H1 (cell line): Measurements from ENCODE around the gene ZXDC. TPM values are rescaled to one million over a fixed set of nuclear protein-coding genes. Genes with fewer than 3 reads are reported as not detected.

Experiments
- CTCF ChIA-PET: fragments of 300-600 bp; sonication (Branson Sonifier 250); formaldehyde crosslinking; loops from one replicate; lab custom pipeline; 2021; ENCODE audit not compliant: partially characterized antibody; lab: Charles Lee
- POLR2A ChIA-PET: fragments of 300-600 bp; sonication (Branson Sonifier 250); formaldehyde crosslinking; loops from one replicate; lab custom pipeline; 2021; ENCODE audit warnings: inconsistent platforms; ENCODE audit not compliant: partially characterized antibody; lab: Charles Lee
- DNase-seq, 2 experiments: peaks; one replicate each; pipeline versions ENCODE4 v3.0.0 to v3.0.0-alpha.2; 2010 to 2022; ENCODE audit warnings: low spot score in 2 of 2, low read depth in 1 of 2, mixed read lengths in 1 of 2
- FAIRE-seq: peaks from 2 replicates; lab custom pipeline; 2011; peaks lifted over from hg19 to GRCh38; lab: Jason Lieb, UNC
- H2AFZ ChIP-seq: 2 replicates; pipeline ENCODE4 v1.8.1; 2012; ENCODE audit warnings: low read length, inconsistent platforms
- H2AK5ac ChIP-seq: 2 replicates; pipeline ENCODE4 v1.6.1; 2013; ENCODE audit warnings: low read depth, low read length
- H2BK120ac ChIP-seq: replicated peaks from 2 replicates; pipeline ENCODE3; 2013; ENCODE audit warnings: low read depth, low read length, inconsistent platforms
- H2BK12ac ChIP-seq: 2 replicates; pipeline ENCODE4 v1.6.1; 2013; ENCODE audit warnings: low read depth, low read length
- H2BK15ac ChIP-seq: 2 replicates; pipeline ENCODE4 v1.6.1; 2013; ENCODE audit warnings: low read length
- H2BK20ac ChIP-seq: 2 replicates; pipeline ENCODE4 v1.6.1; 2013; ENCODE audit warnings: low read length
- H2BK5ac ChIP-seq: 2 replicates; pipeline ENCODE4 v1.6.1; 2013; ENCODE audit warnings: low read depth, low read length
- H3K14ac ChIP-seq: 2 replicates; pipeline ENCODE4 v1.6.1; 2013; ENCODE audit warnings: inconsistent platforms; ENCODE audit not compliant: insufficient read length
- H3K18ac ChIP-seq: 2 replicates; pipeline ENCODE4 v1.6.1; 2013; ENCODE audit warnings: low read length; ENCODE audit errors: extremely low read depth
- H3K23ac ChIP-seq: 2 replicates; pipeline ENCODE4 v1.6.1; 2013; ENCODE audit warnings: inconsistent platforms; ENCODE audit not compliant: insufficient read length
- H3K23me2 ChIP-seq: 2 replicates; pipeline ENCODE4 v1.6.1; 2013; ENCODE audit warnings: low read depth, low read length
- H3K27ac ChIP-seq: 2 replicates; pipeline ENCODE4 v1.6.1; 2011; ENCODE audit warnings: low read depth, low read length, inconsistent platforms
- H3K27me3 ChIP-seq, 4 experiments: replicated peaks in 1 of 4; 1 replicate in 1 of 4; 2 replicates in 3 of 4; pipeline versions ENCODE4 v1.6.1 to v1.8.1; 2011 to 2013; ENCODE audit warnings: low read length in 3 of 4, mild to moderate bottlenecking in 3 of 4, inconsistent platforms in 2 of 4, mixed read lengths in 2 of 4, moderate library complexity in 1 of 4; ENCODE audit not compliant: control insufficient read depth in 3 of 4, insufficient read depth in 3 of 4; ENCODE audit errors: extremely low read depth in 1 of 4
- H3K36me3 ChIP-seq, 4 experiments: 2 replicates each; pipeline versions ENCODE4 v1.6.1 to v1.8.1; 2011 to 2013; ENCODE audit warnings: mild to moderate bottlenecking in 4 of 4, low read length in 3 of 4, moderate library complexity in 2 of 4, control low read depth in 1 of 4, inconsistent platforms in 1 of 4; ENCODE audit not compliant: insufficient read depth in 4 of 4, control insufficient read depth in 2 of 4
- H3K4ac ChIP-seq: replicated peaks from 2 replicates; pipeline ENCODE3; 2013; ENCODE audit warnings: low read length, low read depth, mixed read lengths, inconsistent platforms; ENCODE audit not compliant: insufficient read length
- H3K4me1 ChIP-seq, 4 experiments: replicated peaks in 1 of 4; 1 replicate in 1 of 4; 2 replicates in 3 of 4; pipeline versions ENCODE4 v1.6.1 to v1.8.1; 2011 to 2013; ENCODE audit warnings: low read length in 3 of 4, inconsistent platforms in 2 of 4, mixed read lengths in 1 of 4; ENCODE audit not compliant: insufficient read depth in 4 of 4, control insufficient read depth in 3 of 4
- H3K4me2 ChIP-seq, 2 experiments: 2 replicates each; pipeline versions ENCODE4 v1.6.1 to v1.8.1; 2011 to 2013; ENCODE audit warnings: low read depth in 2 of 2, low read length in 2 of 2, control low read depth in 1 of 2, inconsistent platforms in 1 of 2, mild to moderate bottlenecking in 1 of 2; ENCODE audit not compliant: insufficient read depth in 1 of 2
- H3K4me3 ChIP-seq, 4 experiments: fragments of 200-600, 300-600 bp in 1 of 4; sonication (generic), shearing (Covaris generic), sonication (Bioruptor Twin) in 1 of 4; 2 replicates each; pipeline versions ENCODE4 v1.5.1 to v1.8.1; 2011 to 2016; ENCODE audit warnings: low read length in 4 of 4, low read depth in 3 of 4, control low read depth in 2 of 4, inconsistent platforms in 2 of 4, mild to moderate bottlenecking in 2 of 4, mixed read lengths in 1 of 4, moderate library complexity in 1 of 4; ENCODE audit not compliant: insufficient read depth in 2 of 4; ENCODE audit errors: extremely low read depth in 1 of 4
- H3K56ac ChIP-seq: replicated peaks from 2 replicates; pipeline ENCODE3; 2013; ENCODE audit warnings: low read depth, mild to moderate bottlenecking, mixed read lengths, low read length, inconsistent platforms; ENCODE audit not compliant: insufficient read length
- H3K79me1 ChIP-seq: 2 replicates; pipeline ENCODE4 v1.6.1; 2013; ENCODE audit warnings: low read depth, low read length, control low read depth
- H3K79me2 ChIP-seq, 2 experiments: 2 replicates each; pipeline versions ENCODE4 v1.6.1 to v1.8.1; 2012 to 2013; ENCODE audit warnings: low read length in 2 of 2, mild to moderate bottlenecking in 2 of 2, inconsistent platforms in 1 of 2; ENCODE audit not compliant: insufficient read depth in 2 of 2, control insufficient read depth in 1 of 2
- H3K9ac ChIP-seq, 4 experiments: replicated peaks in 1 of 4; 1 replicate in 1 of 4; 2 replicates in 3 of 4; pipeline versions ENCODE4 v1.6.1 to v1.8.1; 2011 to 2013; ENCODE audit warnings: low read depth in 3 of 4, low read length in 3 of 4, control low read depth in 2 of 4, mild to moderate bottlenecking in 2 of 4, moderate library complexity in 2 of 4, inconsistent platforms in 1 of 4; ENCODE audit errors: extremely low read depth in 1 of 4
- H3K9me3 ChIP-seq, 2 experiments: 2 replicates each; pipeline versions ENCODE4 v1.6.1 to v1.8.1; 2012 to 2013; ENCODE audit warnings: mild to moderate bottlenecking in 2 of 2, moderate library complexity in 2 of 2, control low read depth in 1 of 2, inconsistent platforms in 1 of 2, low read depth in 1 of 2, low read length in 1 of 2, mixed read lengths in 1 of 2; ENCODE audit not compliant: insufficient read depth in 2 of 2
- H4K20me1 ChIP-seq, 2 experiments: replicated peaks in 1 of 2; 2 replicates each; pipeline versions ENCODE3 to v1.8.1; 2011 to 2013; ENCODE audit warnings: inconsistent platforms in 2 of 2, low read length in 2 of 2, mild to moderate bottlenecking in 1 of 2; ENCODE audit not compliant: insufficient read depth in 2 of 2, control insufficient read depth in 1 of 2
- H4K5ac ChIP-seq: 2 replicates; pipeline ENCODE4 v1.6.1; 2013; ENCODE audit warnings: low read length, low read depth, mixed read lengths, inconsistent platforms; ENCODE audit not compliant: insufficient read length
- H4K8ac ChIP-seq: 2 replicates; pipeline ENCODE4 v1.8.0; 2013; ENCODE audit warnings: mild to moderate bottlenecking, moderate library complexity, low read length, inconsistent platforms; ENCODE audit not compliant: insufficient read depth; ENCODE audit errors: extremely low read depth
- H4K91ac ChIP-seq: replicated peaks from 2 replicates; pipeline ENCODE3; 2013; ENCODE audit warnings: low read length, mixed read lengths, inconsistent platforms; ENCODE audit not compliant: insufficient read length
- BCL11A ChIP-seq, 2 experiments: IDR thresholded peaks; one replicate each; pipeline ENCODE4 v1.6.1; 2011; ENCODE audit warnings: low read depth in 2 of 2, low read length in 2 of 2, mild to moderate bottlenecking in 2 of 2
- CBX5 ChIP-seq: fragments of 300-800, 300-1000 bp; sonication (generic); IDR thresholded peaks from 2 replicates; pipeline ENCODE4 v1.7.1; 2016; ENCODE audit warnings: antibody characterized with exemption, low read length, low read depth
- JUN ChIP-seq: IDR thresholded peaks from 2 replicates; pipeline ENCODE4 v1.6.1; 2011; ENCODE audit warnings: low read depth, mild to moderate bottlenecking, improper control_type of control experiment, low read length
- JUND ChIP-seq: IDR thresholded peaks from 2 replicates; pipeline ENCODE4 v1.6.1; 2011; ENCODE audit warnings: mild to moderate bottlenecking, improper control_type of control experiment, low read length
- POLR2A ChIP-seq, 2 experiments: IDR thresholded peaks; 1 replicate in 1 of 2; 2 replicates in 1 of 2; pipeline ENCODE4 v1.6.1; 2011; ENCODE audit warnings: low read depth in 2 of 2, low read length in 2 of 2, mild to moderate bottlenecking in 2 of 2; ENCODE audit errors: control extremely low read depth in 1 of 2
- SIN3A ChIP-seq, 2 experiments: IDR thresholded peaks in 1 of 2; conservative IDR thresholded peaks in 1 of 2; 2 replicates each; pipeline ENCODE4 v1.6.1; 2011 to 2012; ENCODE audit warnings: low read length in 2 of 2, improper control_type of control experiment in 1 of 2, low read depth in 1 of 2, mild to moderate bottlenecking in 1 of 2
- SIX5 ChIP-seq: IDR thresholded peaks from 2 replicates; pipeline ENCODE4 v1.6.1; 2011; ENCODE audit warnings: mild to moderate bottlenecking, low read depth, low read length
- TEAD4 ChIP-seq: IDR thresholded peaks from 2 replicates; pipeline ENCODE4 v1.6.1; 2012; ENCODE audit warnings: low read depth, low read length, inconsistent platforms, mixed read lengths
- WGBS, 2 experiments: shearing (Covaris generic) in 1 of 2; methylation state at CpG; one replicate each; pipeline versions ENCODE4 v1.1.6 to v1.1.7; 2013 to 2015; ENCODE audit warnings: low lambda C conversion rate in 2 of 2, mixed read lengths in 2 of 2, inconsistent platforms in 1 of 2, low coverage in 1 of 2, missing lambda C conversion rate in 1 of 2; ENCODE audit not compliant: insufficient replicate concordance in 2 of 2, insufficient coverage in 1 of 2, insufficient read length in 1 of 2; ENCODE audit errors: extremely low coverage in 1 of 2, missing lambda C conversion rate in 1 of 2; 5-methylcytosine and 5-hydroxymethylcytosine counted together
- polyA plus RNA-seq, 7 experiments: library from polyadenylated mRNA; depleted of rRNA in 3 of 7; stranded (reverse) in 5 of 7; unstranded in 2 of 7; fragments of >200 nt in 5 of 7; fragments of 200-250 nt in 2 of 7; gene quantifications; 1 replicate in 5 of 7; 2 replicates in 1 of 7; 4 replicates in 1 of 7; pipeline versions ENCODE4 v1.2.1 to v1.2.3, GENCODE V29; 2011 to 2013; ENCODE audit warnings: missing spikeins in 2 of 7, mixed read lengths in 2 of 7
- total RNA-seq: library from RNA; stranded (reverse); fragmentation: NEBNext Ultra II Directional; extraction: Animal tissue kit (Norgen Biotek cat#: 25700); gene quantifications from 2 replicates; pipeline ENCODE4 v1.2.1, GENCODE V29; 2021
- TF ChIP-seq, protein P1 (sequence below): IDR thresholded peaks from 2 replicates; pipeline ENCODE4 v1.6.1; 2012; ENCODE audit warnings: inconsistent platforms
- TF ChIP-seq, protein P2 (sequence below): IDR thresholded peaks from 2 replicates; pipeline ENCODE4 v1.6.1; 2011; ENCODE audit warnings: low read depth, mild to moderate bottlenecking, low read length; ENCODE audit not compliant: insufficient read depth
- TF ChIP-seq, protein P3 (sequence below): IDR thresholded peaks from 2 replicates; pipeline ENCODE4 v1.6.1; 2012; ENCODE audit warnings: inconsistent platforms

Gene ZXDC
- total and polyA plus RNA-seq, 2 of the 8 experiments (the other 6 are each of a cell fraction or from before 2014, with no cell fraction given), result 12.7 to 24.3 TPM

DNA sequence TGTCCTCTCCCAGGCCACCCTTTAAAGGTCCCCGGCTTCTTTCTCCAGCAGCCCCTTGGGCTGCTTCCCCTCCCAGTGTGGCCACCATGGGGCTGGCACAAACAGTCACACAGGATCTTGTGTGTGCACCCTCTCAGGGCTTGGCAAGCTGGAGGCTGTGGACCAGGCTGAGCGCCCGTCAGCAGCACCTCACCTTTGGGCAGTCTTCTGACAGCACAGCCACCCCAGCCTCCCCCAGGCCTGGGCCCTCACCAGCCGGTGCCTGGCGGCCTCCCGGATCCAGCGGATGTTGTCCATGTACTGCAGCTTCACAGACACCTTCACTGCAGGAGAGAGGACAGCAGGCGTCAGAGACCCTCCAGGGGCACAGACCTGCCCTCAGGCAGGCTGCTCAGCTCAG lies 20.1 kb upstream of the ZXDC start:
- whole genome bisulfite sequencing, 2 experiments, result 89% methylated on average over 8 of the region's 8 CpGs; no CpG with 5 or more reads in 1 of the 2 experiments
- 0 out of 2 replicates have a peak, but pooled peaks cover 1% of the 10 kb centered on the region for H3K23me2 ChIP-seq
- no peak overlapping the region for H2AK5ac ChIP-seq
- peaks cover 0 to 17% (median 11%) of the 10 kb centered on the region in 4 experiments; a peak in 6 of 7 replicates for H3K4me1 ChIP-seq
- H3K79me2 ChIP-seq, result no peaks in the 10 kb centered on the region
- H4K91ac ChIP-seq, result no peak overlapping the region
- ChIA-PET CTCF (interaction anchor here (0.6 to 6.6 kb wide), 3 partner anchors 7 to 62 kb away, joined by 3 to 49 read pairs (median 3); no protein-coding TSS in a partner anchor), POLR2A (no interaction called here)
- no peak overlapping the region for H3K9ac ChIP-seq
- no peak overlapping the region for H3K56ac ChIP-seq
- H3K9me3 ChIP-seq, result no peaks in the 10 kb centered on the region
- no peaks in the 10 kb centered on the region for H3K36me3 ChIP-seq
- no peak overlapping the region for H3K23ac ChIP-seq
- H4K5ac ChIP-seq, result no peak overlapping the region
- no peak overlapping the region for H2BK15ac ChIP-seq
- no peak overlapping the region for H2BK20ac ChIP-seq
- no peak overlapping the region for H3K4ac ChIP-seq
- H3K79me1 ChIP-seq, result no peaks in the 10 kb centered on the region
- no peak for FAIRE-seq
- H3K27me3 ChIP-seq, result no peaks in the 10 kb centered on the region
- H2BK120ac ChIP-seq, result no peak overlapping the region
- no peak overlapping the region for H2BK5ac ChIP-seq
- H3K4me3 ChIP-seq, result no peak overlapping the region
- DNase-seq, result no peak
- no peak overlapping the region for H3K18ac ChIP-seq
- no peaks in the 10 kb centered on the region for H4K20me1 ChIP-seq
- H3K27ac ChIP-seq, result no peak overlapping the region
- H3K4me2 ChIP-seq, result no peak overlapping the region
- no peak overlapping the region for H2BK12ac ChIP-seq
- no peak overlapping the region for H3K14ac ChIP-seq
- no peak overlapping the region for H4K8ac ChIP-seq
- H2AFZ ChIP-seq, result no peak overlapping the region
- no peak for TF ChIP-seq BCL11A (IDR thresholded peaks at IDR 0.05; ENCODE audit: low read depth in 2 of 2, low read length in 2 of 2)
- no peak for TF ChIP-seq SIX5
- no peak for TF ChIP-seq JUN
- TF ChIP-seq, protein P1, sequence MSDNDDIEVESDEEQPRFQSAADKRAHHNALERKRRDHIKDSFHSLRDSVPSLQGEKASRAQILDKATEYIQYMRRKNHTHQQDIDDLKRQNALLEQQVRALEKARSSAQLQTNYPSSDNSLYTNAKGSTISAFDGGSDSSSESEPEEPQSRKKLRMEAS, result no peak
- TF ChIP-seq, protein P2, sequence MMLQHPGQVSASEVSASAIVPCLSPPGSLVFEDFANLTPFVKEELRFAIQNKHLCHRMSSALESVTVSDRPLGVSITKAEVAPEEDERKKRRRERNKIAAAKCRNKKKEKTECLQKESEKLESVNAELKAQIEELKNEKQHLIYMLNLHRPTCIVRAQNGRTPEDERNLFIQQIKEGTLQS, result no peak
- TF ChIP-seq SIN3A (conservative IDR thresholded peaks at IDR 0.05 in 1 of 2, IDR thresholded peaks at IDR 0.05 in 1 of 2; ENCODE audit: low read depth in 1 of 2, low read length in 2 of 2), result no peak
- no peak for TF ChIP-seq JUND
- no peak for TF ChIP-seq POLR2A (IDR thresholded peaks at IDR 0.05; ENCODE audit: control extremely low read depth in 1 of 2, low read depth in 2 of 2, low read length in 2 of 2)
- no peak for TF ChIP-seq TEAD4
- no peak for TF ChIP-seq CBX5
- TF ChIP-seq, protein P3, sequence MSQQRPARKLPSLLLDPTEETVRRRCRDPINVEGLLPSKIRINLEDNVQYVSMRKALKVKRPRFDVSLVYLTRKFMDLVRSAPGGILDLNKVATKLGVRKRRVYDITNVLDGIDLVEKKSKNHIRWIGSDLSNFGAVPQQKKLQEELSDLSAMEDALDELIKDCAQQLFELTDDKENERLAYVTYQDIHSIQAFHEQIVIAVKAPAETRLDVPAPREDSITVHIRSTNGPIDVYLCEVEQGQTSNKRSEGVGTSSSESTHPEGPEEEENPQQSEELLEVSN, result no peak
